NCI-H524 (cell line): ENCODE measurements around the gene PLA2G10.
"Not testable (repeated sequence)": the region's sequence is repeated elsewhere in the genome, so short reads cannot be mapped to it uniquely, and the experiment has no call there.

Source experiments
- DNase-seq, 2 experiments: peaks; one replicate each; lab custom pipeline; 2025; lab: John Stamatoyannopoulos, UW

The PLA2G10 gene, protein sequence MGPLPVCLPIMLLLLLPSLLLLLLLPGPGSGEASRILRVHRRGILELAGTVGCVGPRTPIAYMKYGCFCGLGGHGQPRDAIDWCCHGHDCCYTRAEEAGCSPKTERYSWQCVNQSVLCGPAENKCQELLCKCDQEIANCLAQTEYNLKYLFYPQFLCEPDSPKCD

DNA sequence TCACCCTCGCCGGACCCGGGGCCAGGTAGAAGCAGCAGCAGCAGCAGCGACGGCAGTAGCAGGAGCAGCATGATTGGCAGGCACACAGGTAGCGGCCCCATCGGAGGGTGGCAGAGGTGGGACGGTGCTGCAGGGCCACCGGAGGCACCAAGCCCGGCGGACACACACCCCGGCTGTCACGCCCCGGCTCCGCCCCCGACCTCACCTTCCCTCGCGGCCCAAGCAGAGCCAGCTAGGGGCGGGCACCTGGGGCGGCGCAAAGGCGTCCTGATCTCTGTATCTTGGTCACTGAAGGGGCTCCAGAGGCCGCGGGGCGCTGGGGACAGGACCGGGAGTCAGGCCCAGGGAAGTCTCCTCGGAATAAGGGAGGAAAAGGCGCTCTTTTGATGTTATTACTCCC is at the start of gene PLA2G10:
Gene PLA2G10 (minus strand): TSS at position 180 of the 400 bp plus-strand sequence. CDS start 79 bp downstream, at position 101.
- DNase-seq = not testable (repeated sequence)

DNA sequence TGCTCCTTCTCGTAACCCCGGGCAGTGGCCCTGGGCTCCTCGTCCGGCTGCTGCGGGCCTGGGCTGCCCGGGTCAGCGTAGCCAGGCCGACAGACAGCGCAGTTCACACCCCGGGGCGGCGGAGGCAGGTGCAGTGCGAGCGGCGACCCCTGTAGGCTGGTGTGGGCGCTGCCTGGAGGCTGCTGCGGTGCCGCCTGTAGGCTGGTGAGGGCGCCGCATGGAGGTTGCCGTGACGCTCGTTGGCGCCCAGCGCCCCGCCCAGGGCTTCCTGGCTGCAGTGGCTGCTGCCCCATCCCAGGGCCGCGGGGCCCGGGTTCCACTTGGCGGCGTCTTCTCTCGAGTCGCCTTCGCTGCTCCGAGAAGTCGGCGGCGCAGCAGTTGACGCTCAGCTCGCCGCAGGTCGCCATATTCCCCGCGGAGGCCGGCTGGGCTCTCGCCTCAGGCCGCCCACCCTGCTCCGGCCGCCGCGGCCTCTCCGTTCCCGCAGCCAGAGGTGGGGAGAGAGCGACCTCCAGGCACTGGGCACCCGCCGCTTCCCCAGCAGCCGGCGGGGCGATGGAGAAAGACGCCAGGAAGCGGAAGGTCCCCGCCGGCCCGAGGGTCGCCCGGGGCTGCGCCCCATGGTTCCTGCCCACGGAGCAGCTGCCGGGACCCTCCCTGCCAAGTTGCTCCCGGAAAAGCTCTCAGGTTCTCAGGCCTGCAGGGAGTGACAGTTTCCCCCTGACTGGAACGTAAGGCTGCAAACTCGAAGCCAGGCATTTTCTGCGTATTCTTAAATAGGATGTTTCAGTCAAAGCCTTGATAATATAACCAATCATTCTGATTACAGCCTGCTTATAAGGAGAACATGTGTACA is 48.4 kb upstream of the PLA2G10 start, which contains the start of gene NPIPA2:
Gene NPIPA2 (plus strand): TSS at position 261 of the 856 bp plus-strand sequence. CDS start 5,533 bp downstream, outside the sequence.
- not testable (repeated sequence) for DNase-seq

DNA sequence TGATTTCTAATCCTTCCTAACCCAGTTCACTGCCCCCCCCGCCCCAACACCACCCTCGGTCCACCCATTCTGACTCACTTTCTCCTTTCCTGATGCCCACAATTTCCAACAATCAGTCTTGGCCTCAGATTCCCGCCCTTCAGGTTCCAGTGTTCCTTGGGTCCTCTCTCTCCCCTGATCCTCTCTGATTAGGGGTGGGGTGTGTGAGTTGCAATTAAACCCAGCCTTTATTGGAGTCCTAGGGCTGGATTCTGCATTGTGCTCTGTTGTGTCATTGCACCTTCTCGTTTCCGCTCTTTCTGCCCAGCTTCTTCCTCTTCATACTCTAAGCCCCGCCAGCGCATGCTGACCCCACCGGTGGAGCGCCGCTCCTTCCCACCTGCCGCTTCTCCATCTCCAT is 47.7 kb upstream of the PLA2G10 start:
- not testable (repeated sequence) for DNase-seq

DNA sequence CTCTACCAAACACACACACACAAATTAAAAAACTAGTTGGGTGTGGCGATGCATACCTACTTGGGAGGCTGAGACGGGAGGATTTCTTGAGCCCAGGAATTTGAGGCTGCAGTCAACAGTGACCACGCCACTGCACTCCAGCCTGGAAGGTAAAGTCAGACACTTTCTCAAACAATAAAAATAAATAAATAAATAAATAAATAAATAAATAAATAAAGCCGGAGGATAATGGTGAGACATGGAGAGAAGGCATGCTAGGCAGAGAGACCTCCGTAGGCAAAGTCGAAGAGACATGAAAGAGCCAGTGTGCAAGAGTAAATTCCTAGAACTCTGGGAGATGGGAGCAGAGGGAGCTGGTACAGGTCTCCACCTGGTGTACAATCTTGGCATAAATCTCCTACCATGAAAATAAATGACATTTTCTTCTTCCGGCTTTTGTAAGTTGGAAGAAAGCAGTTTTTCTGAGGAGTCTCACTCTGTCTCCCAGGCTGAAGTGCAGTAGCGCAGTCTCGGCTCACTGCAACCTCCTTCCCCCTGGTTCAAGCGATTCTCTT is 46.8 kb upstream of the PLA2G10 start:
- not testable (repeated sequence) for DNase-seq

DNA sequence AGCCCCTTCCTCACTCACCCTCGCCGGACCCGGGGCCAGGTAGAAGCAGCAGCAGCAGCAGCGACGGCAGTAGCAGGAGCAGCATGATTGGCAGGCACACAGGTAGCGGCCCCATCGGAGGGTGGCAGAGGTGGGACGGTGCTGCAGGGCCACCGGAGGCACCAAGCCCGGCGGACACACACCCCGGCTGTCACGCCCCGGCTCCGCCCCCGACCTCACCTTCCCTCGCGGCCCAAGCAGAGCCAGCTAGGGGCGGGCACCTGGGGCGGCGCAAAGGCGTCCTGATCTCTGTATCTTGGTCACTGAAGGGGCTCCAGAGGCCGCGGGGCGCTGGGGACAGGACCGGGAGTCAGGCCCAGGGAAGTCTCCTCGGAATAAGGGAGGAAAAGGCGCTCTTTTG is 39.1 kb upstream of the PLA2G10 start:
- DNase-seq = not testable (repeated sequence)

DNA sequence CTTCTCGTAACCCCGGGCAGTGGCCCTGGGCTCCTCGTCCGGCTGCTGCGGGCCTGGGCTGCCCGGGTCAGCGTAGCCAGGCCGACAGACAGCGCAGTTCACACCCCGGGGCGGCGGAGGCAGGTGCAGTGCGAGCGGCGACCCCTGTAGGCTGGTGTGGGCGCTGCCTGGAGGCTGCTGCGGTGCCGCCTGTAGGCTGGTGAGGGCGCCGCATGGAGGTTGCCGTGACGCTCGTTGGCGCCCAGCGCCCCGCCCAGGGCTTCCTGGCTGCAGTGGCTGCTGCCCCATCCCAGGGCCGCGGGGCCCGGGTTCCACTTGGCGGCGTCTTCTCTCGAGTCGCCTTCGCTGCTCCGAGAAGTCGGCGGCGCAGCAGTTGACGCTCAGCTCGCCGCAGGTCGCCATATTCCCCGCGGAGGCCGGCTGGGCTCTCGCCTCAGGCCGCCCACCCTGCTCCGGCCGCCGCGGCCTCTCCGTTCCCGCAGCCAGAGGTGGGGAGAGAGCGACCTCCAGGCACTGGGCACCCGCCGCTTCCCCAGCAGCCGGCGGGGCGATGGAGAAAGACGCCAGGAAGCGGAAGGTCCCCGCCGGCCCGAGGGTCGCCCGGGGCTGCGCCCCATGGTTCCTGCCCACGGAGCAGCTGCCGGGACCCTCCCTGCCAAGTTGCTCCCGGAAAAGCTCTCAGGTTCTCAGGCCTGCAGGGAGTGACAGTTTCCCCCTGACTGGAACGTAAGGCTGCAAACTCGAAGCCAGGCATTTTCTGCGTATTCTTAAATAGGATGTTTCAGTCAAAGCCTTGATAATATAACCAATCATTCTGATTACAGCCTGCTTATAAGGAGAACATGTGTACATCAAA is 9.3 kb upstream of the PLA2G10 start, which contains the start of gene NPIPA3:
Gene NPIPA3 (plus strand): TSS at position 256 of the 856 bp plus-strand sequence. CDS start 5,533 bp downstream, outside the sequence.
- DNase-seq = not testable (repeated sequence)

DNA sequence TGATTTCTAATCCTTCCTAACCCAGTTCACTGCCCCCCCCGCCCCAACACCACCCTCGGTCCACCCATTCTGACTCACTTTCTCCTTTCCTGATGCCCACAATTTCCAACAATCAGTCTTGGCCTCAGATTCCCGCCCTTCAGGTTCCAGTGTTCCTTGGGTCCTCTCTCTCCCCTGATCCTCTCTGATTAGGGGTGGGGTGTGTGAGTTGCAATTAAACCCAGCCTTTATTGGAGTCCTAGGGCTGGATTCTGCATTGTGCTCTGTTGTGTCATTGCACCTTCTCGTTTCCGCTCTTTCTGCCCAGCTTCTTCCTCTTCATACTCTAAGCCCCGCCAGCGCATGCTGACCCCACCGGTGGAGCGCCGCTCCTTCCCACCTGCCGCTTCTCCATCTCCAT is 8.6 kb upstream of the PLA2G10 start:
- not testable (repeated sequence) for DNase-seq

DNA sequence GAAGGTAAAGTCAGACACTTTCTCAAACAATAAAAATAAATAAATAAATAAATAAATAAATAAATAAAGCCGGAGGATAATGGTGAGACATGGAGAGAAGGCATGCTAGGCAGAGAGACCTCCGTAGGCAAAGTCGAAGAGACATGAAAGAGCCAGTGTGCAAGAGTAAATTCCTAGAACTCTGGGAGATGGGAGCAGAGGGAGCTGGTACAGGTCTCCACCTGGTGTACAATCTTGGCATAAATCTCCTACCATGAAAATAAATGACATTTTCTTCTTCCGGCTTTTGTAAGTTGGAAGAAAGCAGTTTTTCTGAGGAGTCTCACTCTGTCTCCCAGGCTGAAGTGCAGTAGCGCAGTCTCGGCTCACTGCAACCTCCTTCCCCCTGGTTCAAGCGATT is 7.8 kb upstream of the PLA2G10 start:
- DNase-seq = not testable (repeated sequence)

DNA sequence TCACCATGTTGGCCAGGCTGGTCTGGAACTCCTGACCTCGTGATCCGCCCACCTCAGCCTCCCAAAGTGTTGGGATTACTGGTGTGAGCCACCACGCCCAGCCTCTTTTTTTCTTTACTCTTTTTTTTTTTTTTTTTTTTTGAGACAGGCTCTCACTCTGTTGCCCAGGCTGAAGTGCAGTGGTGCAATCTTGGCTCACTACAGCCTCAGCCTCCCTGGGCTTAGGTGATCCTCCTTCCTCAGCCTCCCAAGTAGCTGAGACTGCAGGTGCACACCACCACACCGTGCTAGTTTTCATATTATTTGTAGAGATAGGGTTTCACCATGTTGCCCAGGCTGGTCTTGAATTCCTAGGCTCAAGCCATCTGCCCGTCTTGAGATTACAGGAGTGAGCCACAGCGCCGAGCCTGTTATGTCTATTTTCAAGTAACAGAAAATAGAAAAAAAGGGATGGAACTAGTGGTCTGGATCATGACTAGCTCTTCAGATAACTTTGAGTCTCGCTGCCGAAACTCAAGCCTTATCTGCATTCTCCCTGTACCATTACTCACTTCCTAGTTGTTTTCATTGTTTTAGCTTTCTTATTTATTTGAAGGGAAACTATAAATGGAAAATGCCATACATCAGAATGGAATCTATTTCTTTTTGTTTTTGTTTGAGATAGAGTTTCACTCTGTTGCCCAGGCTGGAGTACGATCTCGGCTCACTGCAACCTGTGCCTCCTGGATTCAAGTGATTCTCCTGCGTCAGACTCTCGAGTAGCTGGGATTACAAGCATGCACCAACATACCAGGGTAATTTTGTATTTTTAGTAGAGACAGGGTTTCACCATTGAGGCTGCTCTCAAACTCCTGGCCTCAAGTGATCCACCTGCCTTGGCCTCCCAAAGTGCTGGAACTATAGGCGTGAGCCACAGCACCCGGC is 8.0 kb downstream of the PLA2G10 start:
- not testable (repeated sequence) for DNase-seq

DNA sequence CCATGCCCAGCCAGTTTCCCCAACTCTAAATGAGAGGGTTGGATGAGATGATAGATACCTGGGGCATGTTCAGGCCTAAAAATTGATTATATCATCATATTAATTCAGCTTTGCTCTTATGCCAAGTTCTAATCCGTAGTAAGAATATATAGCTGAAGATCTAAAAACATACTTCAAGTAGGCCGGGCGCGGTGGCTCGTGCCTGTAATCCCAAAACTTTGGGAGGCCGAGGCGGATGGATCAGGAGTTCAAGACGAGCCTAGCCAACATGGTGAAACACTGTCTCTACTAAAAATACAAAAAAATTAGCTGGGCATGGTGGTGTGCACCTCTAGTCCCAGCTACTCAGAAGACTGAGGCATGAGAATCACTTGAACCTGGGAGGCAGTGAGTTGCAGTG is 12.0 kb downstream of the PLA2G10 start:
- DNase-seq = no peak

DNA sequence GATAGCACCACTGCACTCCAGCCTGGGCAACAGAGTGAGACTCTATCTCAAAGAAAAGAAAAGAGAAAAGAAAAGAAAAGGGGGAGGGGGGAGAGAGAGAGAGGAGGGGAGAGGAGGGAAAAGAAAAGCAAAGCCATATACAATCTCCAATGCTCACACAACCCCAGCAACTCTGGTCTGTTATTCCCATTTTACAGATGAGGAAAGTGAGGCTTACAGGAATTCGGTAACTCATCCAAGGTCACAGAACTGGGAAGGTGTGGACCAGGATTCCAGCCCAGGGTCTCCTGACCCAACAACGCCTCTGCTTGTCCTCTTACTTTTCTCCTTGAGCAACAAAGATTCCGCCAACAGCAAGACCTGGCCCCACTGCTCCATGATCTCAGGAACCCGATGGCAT is 13.0 kb downstream of the PLA2G10 start:
- no peak for DNase-seq

DNA sequence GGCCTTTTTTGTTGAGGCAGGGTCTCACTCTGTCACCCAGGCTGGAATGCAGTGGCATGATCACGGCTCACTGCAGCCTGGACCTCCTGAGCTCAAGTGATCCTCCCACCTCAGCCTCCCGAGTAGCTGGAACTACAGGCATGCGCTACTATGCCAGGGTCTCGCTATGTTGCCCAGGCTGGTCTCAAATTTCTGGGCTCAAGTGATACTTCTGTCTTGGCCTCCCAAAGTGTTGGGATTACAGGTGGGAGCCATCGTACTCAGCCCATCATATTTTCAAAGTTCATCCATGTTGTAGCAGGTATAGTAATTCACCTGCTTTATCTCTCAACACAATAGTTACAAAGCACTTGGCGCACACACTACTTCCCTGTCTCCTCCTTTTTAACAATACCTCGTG is 13.7 kb downstream of the PLA2G10 start:
- DNase-seq = not testable (repeated sequence)

DNA sequence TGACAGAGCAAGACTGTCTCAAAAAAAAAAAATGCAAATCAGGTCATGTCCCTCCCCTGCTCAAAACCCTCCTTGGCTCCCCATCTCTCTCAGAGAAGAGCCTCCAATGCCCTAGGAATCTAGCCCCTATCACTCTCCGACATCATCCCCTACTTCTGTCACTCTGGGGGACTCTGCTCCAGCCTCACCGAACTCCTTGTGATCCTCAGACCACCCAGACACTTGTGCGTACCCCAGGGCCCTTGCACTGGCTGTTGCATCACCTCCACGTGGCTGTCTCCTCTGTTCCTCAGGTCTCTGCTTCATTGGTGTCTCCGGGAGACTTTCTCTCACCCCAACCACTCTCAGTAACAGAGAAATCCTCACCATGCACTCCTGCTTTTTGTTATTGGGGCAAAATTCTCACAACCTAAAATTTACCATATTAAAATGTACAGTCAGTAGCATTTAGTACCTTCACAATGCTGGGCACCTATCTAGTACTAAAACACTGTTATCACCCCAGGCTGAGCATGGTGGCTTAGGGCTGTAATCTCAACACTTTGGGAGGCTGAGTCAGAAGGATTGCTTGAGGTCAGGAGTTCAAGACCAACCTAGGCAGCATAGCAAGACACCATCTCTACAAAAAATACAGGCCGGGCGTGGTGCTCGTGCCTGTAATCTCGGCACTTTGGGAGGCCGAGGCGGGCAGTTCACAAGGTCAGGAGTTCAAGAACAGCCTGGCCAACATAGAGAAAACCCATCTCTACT is 15.2 kb downstream of the PLA2G10 start:
- no peak for DNase-seq

DNA sequence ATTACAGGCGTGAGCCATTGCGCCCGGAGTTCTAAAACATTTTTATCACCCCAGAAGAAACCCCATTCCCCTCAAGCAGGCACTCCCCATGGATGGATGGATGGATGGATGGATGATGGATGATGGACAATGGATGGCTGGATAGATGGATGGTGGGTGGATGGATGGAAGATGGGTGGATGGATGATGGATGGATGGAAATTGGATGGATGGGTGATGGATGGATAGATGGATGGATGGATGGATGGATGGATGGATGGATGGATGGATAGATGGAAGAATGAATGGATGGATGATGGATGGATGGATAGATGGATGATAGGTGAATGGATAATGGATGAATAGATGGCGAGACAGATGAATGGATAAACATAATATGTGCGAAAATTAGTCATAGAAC is 16.5 kb downstream of the PLA2G10 start:
- no peak for DNase-seq

DNA sequence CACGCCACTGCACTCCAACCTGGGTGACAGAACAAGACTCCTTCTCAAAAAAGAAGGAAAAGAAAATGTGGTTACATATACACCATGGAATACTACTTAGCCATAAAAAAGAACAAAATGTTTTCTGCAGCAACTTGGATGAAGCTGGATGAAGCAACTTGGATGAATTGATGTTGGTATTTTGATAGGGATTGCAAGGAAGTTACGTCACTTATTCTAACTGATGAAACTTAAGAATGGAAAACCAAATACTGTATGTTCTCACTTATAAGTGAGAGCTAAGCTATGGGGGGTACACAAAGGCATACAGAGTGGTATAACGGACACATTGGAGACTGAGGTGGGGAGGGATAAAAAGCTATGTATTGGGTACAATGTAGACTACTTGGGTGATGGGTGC is 17.5 kb downstream of the PLA2G10 start:
- DNase-seq = no peak

DNA sequence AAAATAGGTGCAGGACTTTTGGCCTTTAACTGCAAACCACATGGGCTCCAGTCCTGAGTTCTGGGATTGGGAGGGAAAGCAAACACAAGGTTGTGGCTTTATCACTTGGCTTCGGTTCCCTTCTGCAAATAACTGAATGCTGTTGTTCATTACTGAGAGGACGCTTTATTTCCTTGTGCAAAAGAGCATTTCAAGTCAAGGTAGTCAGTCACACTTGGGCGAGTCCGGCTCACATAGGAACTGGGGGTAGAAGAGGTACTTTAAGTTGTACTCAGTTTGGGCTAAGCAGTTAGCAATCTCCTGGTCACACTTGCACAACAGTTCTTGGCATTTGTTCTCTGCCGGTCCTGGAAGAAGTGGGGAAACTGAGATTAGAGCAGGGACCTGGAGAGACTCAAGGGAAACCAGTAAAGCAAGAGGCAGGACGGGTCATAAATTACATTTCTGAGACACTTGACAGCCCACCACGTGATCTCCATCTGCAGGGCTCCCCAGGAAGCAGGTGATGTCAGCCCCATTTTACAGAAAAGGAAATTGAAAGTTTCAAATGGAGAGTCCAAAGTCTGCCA is 21.6 kb downstream of the PLA2G10 start:
- DNase-seq = no peak

DNA sequence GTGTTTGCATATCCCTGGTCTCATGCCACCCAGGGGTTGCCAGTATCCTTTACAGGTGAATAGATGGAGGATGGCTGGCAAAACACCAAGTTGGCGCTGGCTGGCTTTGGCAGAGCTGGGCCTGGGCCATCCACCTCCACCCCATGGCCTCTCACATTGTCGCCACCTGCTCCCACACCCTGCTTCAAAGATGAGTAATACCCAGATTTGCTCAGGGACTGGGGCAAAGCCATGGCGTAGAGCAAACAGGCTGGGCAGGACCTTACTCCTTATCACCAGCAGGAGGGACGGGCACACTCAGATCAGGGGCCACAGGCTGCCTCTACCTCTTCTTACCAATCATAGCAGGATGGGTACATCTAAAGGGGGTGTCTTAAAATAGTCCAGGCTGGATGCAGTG is 24.3 kb downstream of the PLA2G10 start:
- no peak for DNase-seq

DNA sequence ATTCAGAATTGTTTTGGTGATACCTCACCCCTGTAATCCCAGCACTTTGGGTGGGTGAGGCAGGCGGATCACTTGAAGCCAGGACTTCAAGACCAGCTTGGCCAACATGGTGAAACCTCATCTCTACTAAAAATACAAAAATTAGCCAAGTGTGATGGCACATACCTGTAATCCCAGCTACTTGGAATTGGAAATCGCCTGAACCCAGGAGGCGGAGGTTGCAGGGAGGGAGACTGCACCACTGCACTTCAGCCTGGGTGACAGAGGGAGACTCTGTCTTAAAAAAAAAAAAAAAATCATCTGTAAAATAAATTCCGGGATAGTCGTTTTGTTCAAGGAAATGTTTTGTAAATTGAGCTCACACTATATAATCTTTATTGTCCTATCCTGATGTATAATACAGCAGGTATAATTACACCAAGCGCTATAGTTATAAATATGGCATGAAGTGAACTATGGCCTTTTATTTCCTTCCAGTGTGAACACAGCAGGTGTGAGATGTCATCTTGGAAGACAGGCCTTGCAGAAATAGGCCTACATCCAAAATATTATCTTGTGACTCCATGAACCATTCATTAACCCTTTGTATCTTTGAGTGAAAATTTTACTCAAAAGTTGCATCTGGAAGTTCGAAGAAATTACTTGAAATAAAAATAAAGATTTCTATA is 25.4 kb downstream of the PLA2G10 start:
- DNase-seq = no peak
